GM18517 (cell line): ENCODE data around the gene TRABD2B.

Experiments used
- ATAC-seq: cut with Tn5 transposase; IDR thresholded peaks from one replicate; pipeline ENCODE4 v1.9.1; 2021; ENCODE audit warnings: mild to moderate bottlenecking, moderate library complexity; ENCODE audit not compliant: unreplicated experiment

The TRABD2B gene

GRCh38 chr1:47997289-47998200 is at the start of gene TRABD2B:
Gene TRABD2B (minus strand): TSS chr1:47997385.
- ATAC-seq: no peak

GRCh38 chr1:48044311-48044710 is 47.1 kb upstream of the TRABD2B start:
- no peak for ATAC-seq

GRCh38 chr1:48043622-48044021 is 46.4 kb upstream of the TRABD2B start:
- no peak for ATAC-seq

- ATAC-seq: no peak
Measured at GRCh38 chr1:48040154-48040553, 43.0 kb upstream of the TRABD2B start.

GRCh38 chr1:48039088-48040054 is 42.2 kb upstream of the TRABD2B start:
- no peak for ATAC-seq

GRCh38 chr1:48038270-48038767 is 41.1 kb upstream of the TRABD2B start:
- ATAC-seq: no peak

- ATAC-seq: no peak
Measured at GRCh38 chr1:48036710-48037355, 39.6 kb upstream of the TRABD2B start.

GRCh38 chr1:48035371-48036141 is 38.4 kb upstream of the TRABD2B start:
- ATAC-seq: no peak

- ATAC-seq: no peak
Measured at GRCh38 chr1:48033495-48034045, 36.4 kb upstream of the TRABD2B start.

- no peak for ATAC-seq
Measured at GRCh38 chr1:48031676-48032075, 34.5 kb upstream of the TRABD2B start.

GRCh38 chr1:48030696-48031365 is 33.6 kb upstream of the TRABD2B start:
- no peak for ATAC-seq

GRCh38 chr1:48030211-48030610 is 33.0 kb upstream of the TRABD2B start:
- no peak for ATAC-seq

GRCh38 chr1:48028218-48029069 is 31.3 kb upstream of the TRABD2B start:
- no peak for ATAC-seq

- no peak for ATAC-seq
Measured at GRCh38 chr1:48027533-48027835, 30.3 kb upstream of the TRABD2B start.

GRCh38 chr1:48026701-48027532 is 29.7 kb upstream of the TRABD2B start:
- no peak for ATAC-seq

- ATAC-seq: no peak
Measured at GRCh38 chr1:48026275-48026674, 29.1 kb upstream of the TRABD2B start.

- ATAC-seq: no peak
Measured at GRCh38 chr1:48025076-48025475, 27.9 kb upstream of the TRABD2B start.

- ATAC-seq: no peak
Measured at GRCh38 chr1:48023488-48023887, 26.3 kb upstream of the TRABD2B start.
